Measurements from ENCODE around the gene TADA2A. TPM values are rescaled to one million over a fixed set of nuclear protein-coding genes. Genes with fewer than 3 reads are reported as not detected.

The TADA2A gene
- total RNA-seq, 1 experiment from 2014 or later = 29.4 TPM

- H3K27me3 ChIP-seq (replicated peaks; ENCODE audit: control insufficient read depth, insufficient read depth, low read length) = no peaks in the 10 kb centered on the region
- TF ChIP-seq, protein P1, sequence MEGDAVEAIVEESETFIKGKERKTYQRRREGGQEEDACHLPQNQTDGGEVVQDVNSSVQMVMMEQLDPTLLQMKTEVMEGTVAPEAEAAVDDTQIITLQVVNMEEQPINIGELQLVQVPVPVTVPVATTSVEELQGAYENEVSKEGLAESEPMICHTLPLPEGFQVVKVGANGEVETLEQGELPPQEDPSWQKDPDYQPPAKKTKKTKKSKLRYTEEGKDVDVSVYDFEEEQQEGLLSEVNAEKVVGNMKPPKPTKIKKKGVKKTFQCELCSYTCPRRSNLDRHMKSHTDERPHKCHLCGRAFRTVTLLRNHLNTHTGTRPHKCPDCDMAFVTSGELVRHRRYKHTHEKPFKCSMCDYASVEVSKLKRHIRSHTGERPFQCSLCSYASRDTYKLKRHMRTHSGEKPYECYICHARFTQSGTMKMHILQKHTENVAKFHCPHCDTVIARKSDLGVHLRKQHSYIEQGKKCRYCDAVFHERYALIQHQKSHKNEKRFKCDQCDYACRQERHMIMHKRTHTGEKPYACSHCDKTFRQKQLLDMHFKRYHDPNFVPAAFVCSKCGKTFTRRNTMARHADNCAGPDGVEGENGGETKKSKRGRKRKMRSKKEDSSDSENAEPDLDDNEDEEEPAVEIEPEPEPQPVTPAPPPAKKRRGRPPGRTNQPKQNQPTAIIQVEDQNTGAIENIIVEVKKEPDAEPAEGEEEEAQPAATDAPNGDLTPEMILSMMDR (IDR thresholded peaks at IDR 0.05; ENCODE audit: insufficient read depth in 1 of 2, low read depth in 1 of 2, low read length in 1 of 2, severe bottlenecking in 1 of 2, unreplicated experiment in 1 of 2) = no peak
- no peaks in the 10 kb centered on the region for H3K9me3 Mint-ChIP-seq (ENCODE audit: unreplicated experiment)
- peaks cover 32% of the 10 kb centered on the region for H3K4me1 ChIP-seq
- ChIA-PET POLR2A (no interaction called here), CTCF (no interaction called here)
- peaks cover 55% of the 10 kb centered on the region for H3K4me1 Mint-ChIP-seq (ENCODE audit: low read depth, unreplicated experiment)
- no peaks in the 10 kb centered on the region for H3K27me3 Mint-ChIP-seq (ENCODE audit: insufficient read depth, unreplicated experiment)
- no peaks in the 10 kb centered on the region for H3K9me3 ChIP-seq
- no TSS peak for BruUV-seq (replicated peaks)
- H3K4me3 ChIP-seq (ENCODE audit: low read depth, low read length) = no peak overlapping the region
- no peak overlapping the region for H3K4me3 Mint-ChIP-seq (ENCODE audit: unreplicated experiment)
- peaks cover 50% of the 10 kb centered on the region for H3K36me3 Mint-ChIP-seq (ENCODE audit: insufficient read depth, unreplicated experiment)
- H3K36me3 ChIP-seq (ENCODE audit: control insufficient read depth, insufficient read depth, low read length) = peaks cover 6% of the 10 kb centered on the region; the same call in 1 of the 2 replicates
- DNase-seq = no peak
- intact Hi-C loops (cut with micrococcal nuclease; ENCODE audit: unreplicated experiment) = no loop called here
- H3K27ac Mint-ChIP-seq (ENCODE audit: unreplicated experiment) = no peak overlapping the region
These were observed 71.5 kb downstream of the TADA2A start for GRCh38 chr17:37478187-37478586.

DNA sequence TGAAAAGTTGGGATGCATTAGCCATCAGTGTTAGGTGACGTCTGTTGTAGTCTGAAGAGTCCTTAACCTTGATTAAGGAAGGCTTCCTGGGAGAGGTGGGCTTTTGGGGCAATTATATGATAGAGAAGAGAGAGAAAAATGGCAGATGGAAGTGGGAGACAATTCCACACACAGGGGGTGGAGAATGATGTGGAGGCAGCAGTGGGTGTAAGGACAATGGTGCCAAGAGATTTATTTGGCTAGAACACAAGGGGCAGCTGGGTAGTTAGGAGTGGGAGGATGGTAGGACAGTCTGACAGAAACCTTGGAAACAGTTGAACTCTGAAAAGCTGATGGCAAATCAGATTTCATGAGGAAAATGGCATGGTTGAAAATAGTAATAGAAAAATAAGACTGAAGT lies 72.3 kb downstream of the TADA2A start:
- TF ChIP-seq, protein P1 (IDR thresholded peaks at IDR 0.05; ENCODE audit: insufficient read depth in 1 of 2, low read depth in 1 of 2, low read length in 1 of 2, severe bottlenecking in 1 of 2, unreplicated experiment in 1 of 2) = no peak
- Mint-ChIP-seq H3K36me3 (ENCODE audit: insufficient read depth, unreplicated experiment) (peaks cover 42% of the 10 kb centered on the region), H3K4me1 (ENCODE audit: low read depth, unreplicated experiment) (peaks cover 55% of the 10 kb centered on the region), H3K4me3 (ENCODE audit: unreplicated experiment) (no peak overlapping the region), H3K9me3 (ENCODE audit: unreplicated experiment) (no peaks in the 10 kb centered on the region), H3K27ac (ENCODE audit: unreplicated experiment) (no peak overlapping the region), H3K27me3 (ENCODE audit: insufficient read depth, unreplicated experiment) (no peaks in the 10 kb centered on the region)
- H3K36me3 ChIP-seq (ENCODE audit: control insufficient read depth, insufficient read depth, low read length) = peaks cover 4% of the 10 kb centered on the region; the same call in 1 of the 2 replicates
- H3K4me1 ChIP-seq = peaks cover 37% of the 10 kb centered on the region
- no TSS peak for BruUV-seq (replicated peaks)
- no peaks in the 10 kb centered on the region for H3K9me3 ChIP-seq
- no peaks in the 10 kb centered on the region for H3K27me3 ChIP-seq (replicated peaks; ENCODE audit: control insufficient read depth, insufficient read depth, low read length)
- no peak for DNase-seq
- no peak overlapping the region for H3K4me3 ChIP-seq (ENCODE audit: low read depth, low read length)
- ChIA-PET CTCF (no interaction called here), POLR2A (no interaction called here)
- intact Hi-C loops (cut with micrococcal nuclease; ENCODE audit: unreplicated experiment) = no loop called here

GRCh38 chr17:37480427-37480826 lies 73.7 kb downstream of the TADA2A start:
- CTCF ChIA-PET = no interaction called here
- POLR2A ChIA-PET = no interaction called here
- DNase-seq = no peak
- H3K36me3 ChIP-seq (ENCODE audit: control insufficient read depth, insufficient read depth, low read length) = peaks cover 4% of the 10 kb centered on the region; the same call in 1 of the 2 replicates
- H3K4me3 ChIP-seq (ENCODE audit: low read depth, low read length) = no peak overlapping the region
- TF ChIP-seq, protein P1 (IDR thresholded peaks at IDR 0.05; ENCODE audit: insufficient read depth in 1 of 2, low read depth in 1 of 2, low read length in 1 of 2, severe bottlenecking in 1 of 2, unreplicated experiment in 1 of 2) = no peak
- H3K4me3 Mint-ChIP-seq (ENCODE audit: unreplicated experiment) = no peak overlapping the region
- intact Hi-C loops (cut with micrococcal nuclease; ENCODE audit: unreplicated experiment) = no loop called here
- H3K4me1 Mint-ChIP-seq (ENCODE audit: low read depth, unreplicated experiment) = peaks cover 48% of the 10 kb centered on the region
- peaks cover 33% of the 10 kb centered on the region for H3K4me1 ChIP-seq
- H3K27me3 ChIP-seq (replicated peaks; ENCODE audit: control insufficient read depth, insufficient read depth, low read length) = no peaks in the 10 kb centered on the region
- no peak overlapping the region for H3K27ac Mint-ChIP-seq (ENCODE audit: unreplicated experiment)
- H3K36me3 Mint-ChIP-seq (ENCODE audit: insufficient read depth, unreplicated experiment) = peaks cover 32% of the 10 kb centered on the region
- no peaks in the 10 kb centered on the region for H3K9me3 ChIP-seq
- no TSS peak for BruUV-seq (replicated peaks)
- H3K27me3 Mint-ChIP-seq (ENCODE audit: insufficient read depth, unreplicated experiment) = no peaks in the 10 kb centered on the region
- no peaks in the 10 kb centered on the region for H3K9me3 Mint-ChIP-seq (ENCODE audit: unreplicated experiment)
